BE2C (cell line): ENCODE results near the gene CRIP2.

Experiments used
- DNase-seq: peaks from one replicate; pipeline ENCODE4 v3.0.0-alpha.2; 2020
- H3K27me3 ChIP-seq: fragments of 250-450 bp; sonication (Bioruptor Pico); 2 replicates; pipeline ENCODE4 v1.5.1; 2020; ENCODE audit warnings: mild to moderate bottlenecking
- H3K36me3 ChIP-seq: fragments of 250-450 bp; sonication (Bioruptor Pico); 2 replicates; pipeline ENCODE4 v1.5.1; 2020; ENCODE audit warnings: mild to moderate bottlenecking
- H3K4me1 ChIP-seq: fragments of 250-450 bp; sonication (Bioruptor Pico); 2 replicates; pipeline ENCODE4 v1.5.1; 2020
- H3K4me3 ChIP-seq: 2 replicates; pipeline ENCODE4 v1.5.1; 2011; ENCODE audit warnings: low read depth, low read length
- H3K9me3 ChIP-seq: fragments of 250-450 bp; sonication (Bioruptor Pico); 2 replicates; pipeline ENCODE4 v1.5.1; 2020
- CTCF ChIP-seq: IDR thresholded peaks from 2 replicates; pipeline ENCODE4 v1.5.1; 2012; ENCODE audit warnings: mild to moderate bottlenecking, low read depth, low read length

Gene CRIP2

GRCh38 chr14:105440554-105440900 is 34.1 kb upstream of the CRIP2 start:
- Histone ChIP-seq H3K4me3 (no peak overlapping the region), H3K9me3 (no peaks in the 10 kb centered on the region), H3K36me3 (peaks cover 72% of the 10 kb centered on the region), H3K27me3 (no peaks in the 10 kb centered on the region), H3K4me1 (no peaks in the 10 kb centered on the region)
- DNase-seq, result no peak
- TF ChIP-seq CTCF, result no peak

- no peaks in the 10 kb centered on the region for H3K4me1 ChIP-seq
- H3K36me3 ChIP-seq, result peaks cover 70% of the 10 kb centered on the region
- no peak for TF ChIP-seq CTCF
- no peaks in the 10 kb centered on the region for H3K9me3 ChIP-seq
- DNase-seq, result peak; percentile 6
- H3K4me3 ChIP-seq, result no peak overlapping the region
- H3K27me3 ChIP-seq, result no peaks in the 10 kb centered on the region
Measured at GRCh38 chr14:105440992-105441391, 33.6 kb upstream of the CRIP2 start.

GRCh38 chr14:105442125-105442524 is 32.5 kb upstream of the CRIP2 start:
- no peak overlapping the region for H3K4me3 ChIP-seq
- no peak for TF ChIP-seq CTCF
- H3K27me3 ChIP-seq, result no peaks in the 10 kb centered on the region
- no peaks in the 10 kb centered on the region for H3K9me3 ChIP-seq
- DNase-seq, result no peak
- H3K36me3 ChIP-seq, result peaks cover 67% of the 10 kb centered on the region
- no peaks in the 10 kb centered on the region for H3K4me1 ChIP-seq

GRCh38 chr14:105442834-105443233 is 31.8 kb upstream of the CRIP2 start:
- no peak overlapping the region for H3K4me3 ChIP-seq
- no peaks in the 10 kb centered on the region for H3K27me3 ChIP-seq
- no peaks in the 10 kb centered on the region for H3K9me3 ChIP-seq
- peaks cover 65% of the 10 kb centered on the region for H3K36me3 ChIP-seq
- peak; percentile 6 for DNase-seq
- TF ChIP-seq CTCF, result no peak
- H3K4me1 ChIP-seq, result peaks cover 2% of the 10 kb centered on the region; the same call in 1 of the 2 replicates

GRCh38 chr14:105444859-105445258 is 29.8 kb upstream of the CRIP2 start:
- H3K27me3 ChIP-seq, result no peaks in the 10 kb centered on the region
- TF ChIP-seq CTCF, result no peak
- peaks cover 8% of the 10 kb centered on the region for H3K4me1 ChIP-seq
- no peak overlapping the region for H3K4me3 ChIP-seq
- no peaks in the 10 kb centered on the region for H3K9me3 ChIP-seq
- H3K36me3 ChIP-seq, result peaks cover 58% of the 10 kb centered on the region
- DNase-seq, result peak; percentile 13

GRCh38 chr14:105445290-105445689 is 29.3 kb upstream of the CRIP2 start:
- no peaks in the 10 kb centered on the region for H3K27me3 ChIP-seq
- TF ChIP-seq CTCF, result no peak
- no peaks in the 10 kb centered on the region for H3K9me3 ChIP-seq
- peaks cover 61% of the 10 kb centered on the region for H3K36me3 ChIP-seq
- peaks cover 8% of the 10 kb centered on the region for H3K4me1 ChIP-seq
- DNase-seq, result peak; percentile 7
- H3K4me3 ChIP-seq, result no peak overlapping the region
